HEK293 (cell line): Measurements from ENCODE around the gene PFDN5.
A peak's percentile ranks its signal among the peaks of the same experiment; 100 is the strongest.

Experiments used
- GFI1B ChIP-seq: fragments of 450-650 bp; formaldehyde crosslinking; IDR thresholded peaks from 2 replicates; pipeline ENCODE4 v1.5.1; 2016; ENCODE audit warnings: missing biosample characterization, missing genetic modification characterization
- MEIS1 ChIP-seq: sonication (generic); formaldehyde crosslinking; IDR thresholded peaks from 2 replicates; pipeline ENCODE4 v1.8.1; 2022; ENCODE audit warnings: missing genetic modification reagents, mild to moderate bottlenecking, borderline replicate concordance
- ZBTB26 ChIP-seq: fragments of 450-650 bp; formaldehyde crosslinking; optimal IDR thresholded peaks from 2 replicates; pipeline ENCODE3; 2016; ENCODE audit warnings: missing biosample characterization, mild to moderate bottlenecking, missing genetic modification characterization
- ZNF10 ChIP-seq: fragments of 450-650 bp; formaldehyde crosslinking; IDR thresholded peaks from 2 replicates; pipeline ENCODE4 v1.5.1; 2017; ENCODE audit warnings: missing biosample characterization, missing genetic modification characterization
- ZNF114 ChIP-seq: fragments of 450-650 bp; formaldehyde crosslinking; IDR thresholded peaks from 2 replicates; pipeline ENCODE4 v1.5.0; 2017; ENCODE audit warnings: missing biosample characterization, missing genetic modification characterization
- ZNF121 ChIP-seq: fragments of 450-650 bp; formaldehyde crosslinking; IDR thresholded peaks from 2 replicates; pipeline ENCODE4 v1.5.1; 2016; ENCODE audit warnings: missing biosample characterization, missing genetic modification characterization
- ZNF274 ChIP-seq, 2 experiments: fragments of 200-500 bp in 1 of 2; fragments of 450-650 bp in 1 of 2; sonication (Bioruptor generic) in 1 of 2; formaldehyde crosslinking in 1 of 2; IDR thresholded peaks; 2 replicates each; pipeline versions ENCODE4 v1.5.1 to v1.6.1; 2014 to 2016; ENCODE audit warnings: borderline replicate concordance in 1 of 2, inconsistent platforms in 1 of 2, low read length in 1 of 2, missing biosample characterization in 1 of 2, missing genetic modification characterization in 1 of 2
- ZNF561 ChIP-seq: fragments of 450-650 bp; IDR thresholded peaks from 2 replicates; pipeline ENCODE4 v1.5.1; 2018; ENCODE audit warnings: missing biosample characterization, missing genetic modification characterization, borderline replicate concordance
- ZNF580 ChIP-seq: fragments of 450-650 bp; formaldehyde crosslinking; IDR thresholded peaks from 2 replicates; pipeline ENCODE4 v1.5.1; 2016; ENCODE audit warnings: missing biosample characterization, missing genetic modification characterization
- ZNF670 ChIP-seq: fragments of 450-650 bp; formaldehyde crosslinking; IDR thresholded peaks from 2 replicates; pipeline ENCODE4 v1.5.1; 2016; ENCODE audit warnings: missing biosample characterization, missing genetic modification characterization, low read depth
- ZNF776 ChIP-seq: fragments of 450-650 bp; formaldehyde crosslinking; IDR thresholded peaks from 2 replicates; pipeline ENCODE4 v1.5.0; 2017; ENCODE audit warnings: missing biosample characterization, missing genetic modification characterization, borderline replicate concordance
- ZNF777 ChIP-seq: fragments of 450-650 bp; formaldehyde crosslinking; IDR thresholded peaks from 2 replicates; pipeline ENCODE4 v1.5.1; 2017; ENCODE audit warnings: missing biosample characterization, missing genetic modification characterization, borderline replicate concordance
- TF ChIP-seq, protein P1 (sequence below): fragments of 450-650 bp; formaldehyde crosslinking; IDR thresholded peaks from 2 replicates; pipeline ENCODE4 v1.5.1; 2016; ENCODE audit warnings: missing biosample characterization, missing genetic modification characterization
- TF ChIP-seq, protein P2 (sequence below): fragments of 450-650 bp; formaldehyde crosslinking; IDR thresholded peaks from 2 replicates; pipeline ENCODE4 v1.5.1; 2016; ENCODE audit warnings: missing biosample characterization, missing genetic modification characterization

GRCh38 chr12:53344824-53345485 lies 49.6 kb downstream of the PFDN5 start:
- TF ChIP-seq, protein P1, sequence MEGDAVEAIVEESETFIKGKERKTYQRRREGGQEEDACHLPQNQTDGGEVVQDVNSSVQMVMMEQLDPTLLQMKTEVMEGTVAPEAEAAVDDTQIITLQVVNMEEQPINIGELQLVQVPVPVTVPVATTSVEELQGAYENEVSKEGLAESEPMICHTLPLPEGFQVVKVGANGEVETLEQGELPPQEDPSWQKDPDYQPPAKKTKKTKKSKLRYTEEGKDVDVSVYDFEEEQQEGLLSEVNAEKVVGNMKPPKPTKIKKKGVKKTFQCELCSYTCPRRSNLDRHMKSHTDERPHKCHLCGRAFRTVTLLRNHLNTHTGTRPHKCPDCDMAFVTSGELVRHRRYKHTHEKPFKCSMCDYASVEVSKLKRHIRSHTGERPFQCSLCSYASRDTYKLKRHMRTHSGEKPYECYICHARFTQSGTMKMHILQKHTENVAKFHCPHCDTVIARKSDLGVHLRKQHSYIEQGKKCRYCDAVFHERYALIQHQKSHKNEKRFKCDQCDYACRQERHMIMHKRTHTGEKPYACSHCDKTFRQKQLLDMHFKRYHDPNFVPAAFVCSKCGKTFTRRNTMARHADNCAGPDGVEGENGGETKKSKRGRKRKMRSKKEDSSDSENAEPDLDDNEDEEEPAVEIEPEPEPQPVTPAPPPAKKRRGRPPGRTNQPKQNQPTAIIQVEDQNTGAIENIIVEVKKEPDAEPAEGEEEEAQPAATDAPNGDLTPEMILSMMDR (tag by site-specific recombination): peak; percentile 93
- no peak for TF ChIP-seq ZNF114 (tag by site-specific recombination)
- TF ChIP-seq ZNF777 (tag by site-specific recombination): peak; percentile 68; the same call in 1 of the 2 replicates
- no peak for TF ChIP-seq ZNF776 (tag by site-specific recombination)
- TF ChIP-seq, protein P2, sequence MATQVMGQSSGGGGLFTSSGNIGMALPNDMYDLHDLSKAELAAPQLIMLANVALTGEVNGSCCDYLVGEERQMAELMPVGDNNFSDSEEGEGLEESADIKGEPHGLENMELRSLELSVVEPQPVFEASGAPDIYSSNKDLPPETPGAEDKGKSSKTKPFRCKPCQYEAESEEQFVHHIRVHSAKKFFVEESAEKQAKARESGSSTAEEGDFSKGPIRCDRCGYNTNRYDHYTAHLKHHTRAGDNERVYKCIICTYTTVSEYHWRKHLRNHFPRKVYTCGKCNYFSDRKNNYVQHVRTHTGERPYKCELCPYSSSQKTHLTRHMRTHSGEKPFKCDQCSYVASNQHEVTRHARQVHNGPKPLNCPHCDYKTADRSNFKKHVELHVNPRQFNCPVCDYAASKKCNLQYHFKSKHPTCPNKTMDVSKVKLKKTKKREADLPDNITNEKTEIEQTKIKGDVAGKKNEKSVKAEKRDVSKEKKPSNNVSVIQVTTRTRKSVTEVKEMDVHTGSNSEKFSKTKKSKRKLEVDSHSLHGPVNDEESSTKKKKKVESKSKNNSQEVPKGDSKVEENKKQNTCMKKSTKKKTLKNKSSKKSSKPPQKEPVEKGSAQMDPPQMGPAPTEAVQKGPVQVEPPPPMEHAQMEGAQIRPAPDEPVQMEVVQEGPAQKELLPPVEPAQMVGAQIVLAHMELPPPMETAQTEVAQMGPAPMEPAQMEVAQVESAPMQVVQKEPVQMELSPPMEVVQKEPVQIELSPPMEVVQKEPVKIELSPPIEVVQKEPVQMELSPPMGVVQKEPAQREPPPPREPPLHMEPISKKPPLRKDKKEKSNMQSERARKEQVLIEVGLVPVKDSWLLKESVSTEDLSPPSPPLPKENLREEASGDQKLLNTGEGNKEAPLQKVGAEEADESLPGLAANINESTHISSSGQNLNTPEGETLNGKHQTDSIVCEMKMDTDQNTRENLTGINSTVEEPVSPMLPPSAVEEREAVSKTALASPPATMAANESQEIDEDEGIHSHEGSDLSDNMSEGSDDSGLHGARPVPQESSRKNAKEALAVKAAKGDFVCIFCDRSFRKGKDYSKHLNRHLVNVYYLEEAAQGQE (tag by site-specific recombination): no peak
- TF ChIP-seq ZNF274 (IDR thresholded peaks at IDR 0.05; ENCODE audit: low read length): no peak
- TF ChIP-seq ZNF274 (tag by site-specific recombination; IDR thresholded peaks at IDR 0.05; ENCODE audit: borderline replicate concordance): no peak
- no peak for TF ChIP-seq ZNF670 (tag by site-specific recombination)
- TF ChIP-seq ZNF121: no peak
- TF ChIP-seq ZNF561 (tag by site-specific recombination): peak; percentile 28; the same call in 1 of the 2 replicates
- no peak for TF ChIP-seq ZNF10
- TF ChIP-seq ZBTB26: peak; percentile 51
- TF ChIP-seq ZNF580 (tag by site-specific recombination): no peak
- no peak for TF ChIP-seq GFI1B (tag by site-specific recombination)
- no peak for TF ChIP-seq MEIS1 (CRISPR knock-in tag)
